RPMI7951 (cell line): ENCODE measurements around the gene BCAS1. TPM values are rescaled to one million over a fixed set of nuclear protein-coding genes. Genes with fewer than 3 reads are reported as not detected.

Experiments used
- DNase-seq: peaks from one replicate; pipeline ENCODE4 v3.0.0-alpha.2; 2012; ENCODE audit warnings: low read depth
- total RNA-seq: library from RNA; depleted of rRNA; stranded (reverse); fragments of >200 nt; shearing (Covaris generic); gene quantifications from 2 replicates; pipeline ENCODE4 v1.2.3, GENCODE V29; 2014

BCAS1 gene
- total RNA-seq, 1 experiment from 2014 or later = not detected

GRCh38 chr20:53929399-53929798 lies 141.0 kb downstream of the BCAS1 start:
- DNase-seq = no peak

DNA sequence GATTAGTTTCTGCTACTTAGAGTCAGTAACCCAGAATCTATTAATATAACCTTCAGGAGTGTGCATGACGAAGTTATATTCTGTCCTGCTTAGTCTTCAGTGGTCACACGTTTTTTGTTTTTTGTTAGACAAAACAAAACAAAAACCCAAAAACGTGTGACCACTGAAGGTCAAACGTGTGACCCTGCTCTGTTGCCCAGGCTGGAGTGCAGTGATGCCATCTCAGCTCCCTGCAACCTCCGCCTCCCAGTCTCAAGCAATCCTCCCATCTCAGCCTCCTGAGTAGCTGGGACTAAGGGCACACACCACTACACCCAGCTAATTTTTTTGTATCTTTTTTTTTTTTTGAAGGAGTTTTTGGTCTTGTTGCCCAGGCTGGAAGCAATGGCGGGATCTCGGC lies 142.4 kb downstream of the BCAS1 start:
- DNase-seq = no peak

GRCh38 chr20:53926428-53927028 lies 143.9 kb downstream of the BCAS1 start:
- peak; percentile 96 for DNase-seq

GRCh38 chr20:53925651-53926401 lies 144.6 kb downstream of the BCAS1 start:
- DNase-seq = no peak

- no peak for DNase-seq
These were observed 146.6 kb downstream of the BCAS1 start for GRCh38 chr20:53923566-53924369.

GRCh38 chr20:53922901-53923314 lies 147.5 kb downstream of the BCAS1 start:
- no peak for DNase-seq

GRCh38 chr20:53921443-53921973 lies 148.9 kb downstream of the BCAS1 start:
- DNase-seq = no peak

DNA sequence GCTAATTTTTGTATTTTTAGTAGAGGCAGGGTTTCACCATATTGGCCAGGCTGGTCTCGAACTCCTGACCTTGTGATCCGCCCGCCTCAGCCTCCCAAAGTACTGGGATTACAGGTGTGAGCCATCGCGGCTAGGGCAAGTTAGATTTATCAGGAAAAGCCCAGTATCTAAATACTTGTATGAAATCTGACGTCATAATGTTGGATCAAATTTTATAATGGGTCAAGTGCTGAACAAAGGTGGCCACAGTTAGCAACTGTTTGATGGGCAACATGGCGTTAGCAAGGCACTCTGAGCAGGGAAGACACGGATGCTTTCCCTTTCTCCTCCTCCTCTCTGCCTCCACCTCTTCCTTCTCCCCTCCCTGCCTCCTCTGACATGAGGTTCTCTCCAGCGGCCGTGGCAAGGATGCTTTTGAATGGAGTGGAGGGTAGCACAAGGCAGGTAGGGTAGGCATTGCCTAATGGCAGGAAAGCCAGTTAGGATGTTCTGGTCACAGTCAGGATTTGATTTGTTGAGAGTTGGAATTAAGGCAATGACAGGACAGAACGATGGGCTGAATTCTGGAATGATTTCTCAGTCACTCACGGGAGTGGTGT lies 149.6 kb downstream of the BCAS1 start:
- DNase-seq = no peak

- no peak for DNase-seq
These were observed 150.5 kb downstream of the BCAS1 start for GRCh38 chr20:53919886-53920285.

DNA sequence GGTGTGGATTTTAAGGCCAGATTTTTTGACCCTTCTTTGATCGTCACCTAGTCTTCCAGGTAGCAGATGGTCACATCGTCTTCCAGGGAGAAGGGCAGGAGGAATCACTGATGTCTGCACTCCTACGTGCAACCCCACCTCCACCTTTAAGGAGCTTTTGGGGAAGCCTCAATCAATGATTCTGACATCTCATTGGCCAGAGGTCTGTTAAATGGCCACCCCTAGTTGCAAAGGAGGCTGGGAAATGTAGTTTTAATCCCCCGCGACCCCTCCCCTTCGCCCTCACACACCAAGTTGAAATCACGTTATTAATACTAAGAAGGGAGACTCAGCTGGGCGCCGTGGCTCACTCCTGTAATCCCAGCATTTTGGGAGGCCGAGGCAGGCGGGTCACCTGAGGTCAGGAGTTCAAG lies 151.4 kb downstream of the BCAS1 start:
- DNase-seq = no peak

GRCh38 chr20:53918020-53918311 lies 152.4 kb downstream of the BCAS1 start:
- DNase-seq = no peak

DNA sequence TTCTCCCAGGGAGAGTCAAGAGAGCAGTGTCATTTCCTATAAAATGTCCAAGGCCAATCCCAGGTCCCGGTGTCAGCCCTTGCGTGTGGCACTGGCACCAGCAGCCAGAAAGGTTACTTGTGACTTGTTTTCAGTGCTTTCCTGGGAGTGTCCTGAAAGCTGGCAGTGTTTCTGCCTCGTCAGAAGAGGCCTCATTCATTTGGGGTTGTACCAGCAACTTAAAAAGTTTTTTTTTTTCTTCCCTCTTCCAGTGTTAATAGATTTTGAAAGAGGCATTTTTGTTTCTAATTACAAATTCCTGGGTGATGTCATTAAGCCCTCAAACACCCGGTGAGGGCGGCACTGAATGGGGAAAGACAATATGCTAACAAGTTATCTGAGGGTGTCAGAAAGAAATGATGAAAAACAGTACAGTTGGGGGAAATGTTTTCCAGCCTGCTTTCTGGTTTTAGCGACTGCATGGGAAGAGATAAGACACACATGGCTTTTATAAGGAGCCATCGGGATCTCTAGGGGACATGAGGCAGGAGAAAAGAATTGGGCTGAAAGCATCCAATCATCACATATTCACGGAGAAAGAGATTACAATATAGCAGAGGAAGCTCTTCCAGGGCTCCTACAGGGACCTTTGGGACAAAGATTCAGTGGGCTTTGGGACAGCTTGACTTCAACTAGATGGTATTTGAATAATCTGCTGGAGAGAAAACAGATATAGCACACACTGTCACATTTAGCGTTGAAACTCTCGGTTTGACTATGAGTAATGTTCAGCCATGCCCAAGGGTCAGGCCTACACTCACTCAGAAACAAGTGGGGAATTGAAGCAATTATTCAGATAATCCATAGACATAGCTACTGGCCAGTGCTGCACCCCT lies 153.0 kb downstream of the BCAS1 start:
- DNase-seq = peak; percentile 77

DNA sequence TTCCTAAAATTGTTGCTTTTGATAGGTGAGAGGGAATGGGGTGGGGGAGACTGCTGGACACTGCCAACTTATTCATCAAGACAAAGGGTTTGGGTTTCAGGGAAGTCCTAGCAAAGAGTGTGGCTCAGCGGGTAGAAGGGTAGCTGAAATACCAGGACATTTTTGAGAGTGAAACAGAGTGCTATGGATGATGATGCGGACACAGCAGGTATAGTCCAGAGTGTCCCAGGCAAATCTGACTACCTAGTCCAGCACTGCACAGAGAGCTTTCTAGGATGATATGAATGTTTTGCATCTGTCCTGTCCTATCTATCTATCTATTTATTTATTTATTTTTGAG lies 154.3 kb downstream of the BCAS1 start:
- no peak for DNase-seq

DNA sequence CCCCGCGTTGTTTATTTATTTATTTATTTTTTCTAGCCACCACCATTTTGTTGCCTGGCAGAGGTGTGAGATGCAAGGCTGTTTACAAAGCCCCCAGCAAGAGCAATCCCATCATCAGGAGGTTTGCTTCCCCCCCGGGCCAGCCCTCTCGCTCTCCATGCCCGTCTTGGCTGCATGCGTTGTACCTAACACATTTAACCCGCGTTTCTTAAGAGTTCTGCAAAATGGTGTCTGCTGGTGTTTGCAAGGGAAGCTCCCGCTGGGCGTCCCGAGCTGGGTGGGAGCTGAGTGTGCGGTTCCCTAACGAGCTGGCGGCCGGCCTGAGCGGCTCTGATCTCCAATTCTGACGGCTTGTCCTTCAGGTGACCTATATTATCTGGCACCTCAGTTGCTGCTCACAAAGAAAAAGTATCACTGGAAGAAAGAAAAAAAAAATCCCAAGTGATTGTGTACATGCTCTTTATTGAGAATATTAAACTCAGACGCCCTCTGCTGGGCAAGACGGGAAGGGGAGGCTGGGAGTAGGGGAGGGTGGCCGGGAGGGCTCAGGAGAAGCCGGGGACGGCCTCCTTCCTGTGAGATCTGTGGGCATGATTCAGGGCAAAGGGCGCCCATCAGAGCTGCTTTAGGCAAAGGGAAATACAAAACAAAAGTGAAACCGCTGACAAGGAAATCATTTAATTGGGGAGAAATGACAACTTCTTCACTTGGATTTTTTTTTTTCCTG lies 154.8 kb downstream of the BCAS1 start:
- peak; percentile 97 for DNase-seq

DNA sequence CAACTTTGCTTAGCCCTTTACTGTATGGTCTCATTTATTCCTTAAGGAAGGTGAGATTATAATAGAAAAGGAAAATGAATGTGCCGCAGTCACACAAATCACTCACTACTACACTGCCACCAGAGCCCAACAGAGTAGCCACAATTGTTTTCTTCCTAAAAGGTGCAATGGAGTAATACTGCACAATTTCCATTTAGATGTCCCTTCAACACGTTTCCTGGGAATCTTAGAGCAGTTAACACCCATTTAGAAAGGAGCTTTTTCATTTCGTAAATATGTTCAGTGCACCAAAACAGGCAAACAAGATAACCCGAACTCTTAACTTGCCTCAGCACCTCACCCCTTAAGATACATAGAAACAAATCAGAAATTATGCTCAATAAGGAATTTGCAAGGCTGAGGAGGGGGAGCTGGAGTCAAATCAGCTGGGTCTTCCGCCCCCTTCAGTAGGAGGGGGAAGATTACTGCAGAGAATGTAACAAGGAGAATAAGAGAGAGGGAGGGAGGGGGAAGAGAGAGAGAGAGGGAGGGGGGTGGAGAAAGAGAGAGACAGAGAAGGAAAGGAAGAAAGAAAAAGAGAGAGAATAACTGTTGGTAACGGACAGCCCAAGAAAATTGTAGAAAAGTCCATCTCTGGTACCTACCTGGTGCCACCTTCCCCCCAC lies 155.5 kb downstream of the BCAS1 start:
- DNase-seq = no peak

- peak; percentile 64 for DNase-seq
These were observed 156.2 kb downstream of the BCAS1 start for GRCh38 chr20:53914091-53914780.

- DNase-seq = no peak
These were observed 159.1 kb downstream of the BCAS1 start for GRCh38 chr20:53911301-53911700.

DNA sequence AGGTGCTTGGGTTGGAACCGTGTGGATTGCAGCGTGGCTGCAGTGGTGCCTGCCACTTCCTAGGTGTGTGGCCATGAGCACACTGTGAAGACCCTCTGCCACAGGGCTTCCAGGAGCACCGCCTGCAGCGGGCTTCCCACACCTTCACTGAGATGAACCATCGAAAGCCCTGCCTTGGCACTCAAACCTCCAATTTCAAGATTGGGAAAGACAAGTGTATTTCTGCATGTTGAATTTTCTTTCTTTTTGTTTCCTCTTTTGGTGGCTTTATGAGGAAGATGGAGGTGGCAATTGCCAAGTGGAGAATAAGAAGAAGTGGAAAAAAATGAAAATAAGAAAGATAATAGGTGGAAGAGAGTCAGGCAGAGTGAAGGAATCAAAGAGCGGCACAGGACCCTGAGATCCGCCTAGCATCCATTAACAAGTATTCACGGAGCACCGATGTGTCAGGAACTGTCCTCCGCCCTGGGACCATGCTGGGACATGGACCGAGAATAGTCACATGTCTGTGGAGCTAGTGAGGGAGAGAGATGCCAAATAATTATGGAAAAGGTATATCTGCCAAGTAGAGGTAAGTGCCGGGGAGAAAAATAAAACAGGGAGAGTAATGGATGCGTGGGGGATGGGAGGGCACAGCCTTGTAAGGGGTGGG lies 159.9 kb downstream of the BCAS1 start:
- no peak for DNase-seq
